ENCODE results near the gene ZNF317. TPM values are rescaled to one million over a fixed set of nuclear protein-coding genes. Genes with fewer than 3 reads are reported as not detected.
"Not testable (repeated sequence)": the region's sequence is repeated elsewhere in the genome, so short reads cannot be mapped to it uniquely, and the experiment has no call there.

The ZNF317 gene
- total RNA-seq, 1 donor from 2014 or later = 13.0 TPM

DNA sequence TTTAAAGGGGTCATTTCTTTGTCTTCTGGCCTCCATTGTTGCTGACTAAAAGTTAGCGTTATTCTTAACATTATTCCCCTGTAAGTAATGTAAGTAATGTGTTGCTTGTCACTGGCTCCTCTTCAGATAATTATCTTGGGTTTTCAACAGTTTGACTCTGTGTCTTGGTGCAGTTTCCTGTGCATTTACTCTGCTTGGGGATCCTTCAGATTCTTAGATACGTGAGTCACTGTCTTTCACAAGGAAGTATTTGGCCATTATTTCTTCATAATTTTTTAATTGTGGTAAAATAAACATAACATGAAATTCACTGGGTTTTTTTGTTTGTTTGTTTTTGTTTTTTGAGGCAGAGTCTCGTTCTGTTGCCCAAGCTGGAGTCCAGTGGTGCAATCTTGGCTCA lies 25.1 kb downstream of the ZNF317 start:
- no peak for ATAC-seq
- DNase-seq = no peak
- intact Hi-C loops (cut with micrococcal nuclease) = no loop called here

DNA sequence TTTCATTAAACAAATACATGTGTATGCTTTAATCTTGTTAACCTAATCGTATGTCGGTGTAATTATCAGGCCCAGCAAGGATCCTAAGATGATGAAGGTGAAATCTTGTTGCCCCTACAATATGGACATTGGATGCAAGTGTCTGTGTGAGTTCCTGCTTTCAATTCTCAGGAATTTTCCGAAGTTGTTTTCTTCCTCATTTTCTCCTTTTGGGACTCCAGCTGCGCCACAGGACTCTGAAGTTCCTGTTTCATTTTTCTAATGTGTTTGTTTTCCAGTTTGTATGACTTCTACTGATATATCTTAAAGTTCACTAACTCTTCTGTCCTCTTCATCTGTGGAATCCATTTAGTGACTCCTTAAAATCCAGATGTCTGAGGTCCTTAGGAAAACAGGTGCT lies 26.6 kb downstream of the ZNF317 start:
- no peak for ATAC-seq
- intact Hi-C loops (cut with micrococcal nuclease) = no loop called here
- no peak for DNase-seq

DNA sequence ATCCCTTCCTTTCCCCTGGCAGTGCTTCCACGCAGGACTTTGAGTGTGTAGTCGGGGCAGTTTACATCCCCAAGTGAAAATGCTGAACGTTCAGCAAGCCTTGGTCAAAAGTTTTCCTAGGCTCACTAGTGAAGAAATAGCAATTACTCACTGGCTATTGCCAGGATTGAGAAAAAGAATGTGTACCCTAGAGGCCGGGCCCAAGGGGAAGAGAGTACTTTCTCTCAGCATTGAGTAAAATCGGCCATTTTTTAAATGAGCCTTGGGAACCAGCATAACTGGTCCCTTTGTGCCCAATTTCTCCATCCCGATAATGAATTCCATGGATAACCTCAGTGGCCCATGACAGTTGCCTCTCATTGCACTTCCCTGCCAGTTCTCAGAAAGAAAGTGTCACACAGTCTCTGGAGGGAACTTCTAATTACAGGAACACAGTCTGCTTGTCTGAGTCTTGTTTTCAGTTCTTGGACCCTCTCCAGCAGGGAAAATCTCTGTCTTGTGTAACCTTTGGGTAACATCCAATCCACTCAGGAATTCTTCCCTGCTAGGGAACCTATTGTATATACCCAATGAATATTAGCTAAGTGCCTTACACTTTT lies 31.3 kb downstream of the ZNF317 start:
- intact Hi-C loops (cut with micrococcal nuclease) = no loop called here
- DNase-seq (no peak), ATAC-seq (no peak)

DNA sequence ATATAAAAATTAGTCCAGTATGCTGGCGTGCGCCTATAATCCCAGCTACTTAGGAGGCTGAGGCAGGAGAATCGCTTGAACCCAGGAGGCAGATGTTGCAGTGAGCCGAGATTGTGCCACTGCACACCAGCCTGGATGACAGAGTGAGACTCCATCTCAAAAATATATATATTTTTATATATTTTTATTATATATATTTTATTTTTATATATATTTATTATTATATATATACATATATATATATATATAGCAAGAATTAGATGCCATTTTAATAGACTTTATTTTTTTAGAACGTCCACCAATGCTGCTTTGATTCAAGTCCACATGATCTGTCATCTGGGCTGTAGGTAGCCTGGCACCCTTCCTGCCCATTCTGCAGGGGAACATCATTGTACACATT lies 35.1 kb downstream of the ZNF317 start:
- ATAC-seq (no peak), DNase-seq (no peak)
- intact Hi-C loops (cut with micrococcal nuclease) = no loop called here

DNA sequence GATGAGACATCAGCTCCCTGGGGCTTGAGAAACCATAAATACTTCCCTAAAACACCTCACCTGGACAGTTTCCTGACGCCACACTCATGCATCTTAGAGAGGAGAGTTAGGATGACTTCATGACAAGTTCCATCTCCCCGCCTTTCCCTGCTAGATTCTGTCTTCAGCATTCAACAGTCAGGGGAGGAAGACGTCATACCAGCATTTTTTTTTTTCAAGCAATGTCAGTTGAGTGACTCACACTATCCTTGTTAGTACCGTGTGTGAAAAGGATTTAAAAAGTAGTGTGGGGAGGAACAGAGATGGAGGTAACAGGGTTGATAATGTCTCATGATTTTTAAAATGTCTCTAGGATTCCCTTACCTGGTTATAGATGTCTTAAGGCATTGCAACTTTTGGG lies 38.7 kb downstream of the ZNF317 start, which contains the start of gene OR7D2:
TSS of gene OR7D2 (plus strand) at position 79 of the 400 bp plus-strand sequence. CDS start 6,803 bp downstream, outside the sequence.
- intact Hi-C loops (cut with micrococcal nuclease) = no loop called here
- DNase-seq (no peak), ATAC-seq (no peak)

DNA sequence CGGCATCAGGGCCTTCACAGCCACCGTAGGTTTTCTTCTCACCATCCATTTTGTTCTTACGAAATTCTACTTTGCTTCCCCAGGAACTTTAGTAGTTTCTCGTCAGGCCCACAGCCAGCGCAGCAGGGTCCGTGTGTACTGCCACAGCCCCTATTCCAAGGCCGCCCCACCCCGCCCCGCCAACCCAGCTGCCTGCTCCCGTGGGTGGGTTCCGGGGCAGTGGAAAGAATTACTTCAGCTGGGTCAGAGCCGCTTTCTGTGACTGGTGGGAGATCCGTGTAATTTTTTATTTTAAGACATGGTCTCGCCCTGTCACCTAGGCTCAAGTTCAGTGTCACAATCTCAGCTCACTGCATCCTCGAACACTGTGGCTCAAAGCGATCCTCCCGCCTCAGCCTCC lies 42.8 kb downstream of the ZNF317 start:
- ATAC-seq (no peak), DNase-seq (no peak)
- intact Hi-C loops (cut with micrococcal nuclease) = no loop called here

DNA sequence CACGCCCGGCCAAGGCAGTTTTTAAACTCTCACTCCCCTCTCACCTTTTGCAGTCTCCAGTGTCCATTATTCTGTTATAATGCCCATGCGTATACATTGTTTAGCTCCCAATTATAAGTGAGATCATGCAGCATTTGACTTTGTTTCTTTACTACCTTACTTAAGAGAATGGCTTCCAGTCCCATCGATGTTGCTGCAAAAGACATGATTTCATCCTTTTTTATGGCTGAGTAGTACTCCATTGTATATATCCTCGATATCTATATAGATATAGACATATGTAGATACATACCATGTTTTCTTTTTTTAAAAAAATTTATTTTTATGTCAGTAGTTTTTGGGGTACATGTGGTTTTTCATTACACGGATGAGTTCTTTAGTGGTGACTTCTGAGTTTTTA lies 47.0 kb downstream of the ZNF317 start:
- DNase-seq (no peak), ATAC-seq (no peak)
- intact Hi-C loops (cut with micrococcal nuclease) = no loop called here

DNA sequence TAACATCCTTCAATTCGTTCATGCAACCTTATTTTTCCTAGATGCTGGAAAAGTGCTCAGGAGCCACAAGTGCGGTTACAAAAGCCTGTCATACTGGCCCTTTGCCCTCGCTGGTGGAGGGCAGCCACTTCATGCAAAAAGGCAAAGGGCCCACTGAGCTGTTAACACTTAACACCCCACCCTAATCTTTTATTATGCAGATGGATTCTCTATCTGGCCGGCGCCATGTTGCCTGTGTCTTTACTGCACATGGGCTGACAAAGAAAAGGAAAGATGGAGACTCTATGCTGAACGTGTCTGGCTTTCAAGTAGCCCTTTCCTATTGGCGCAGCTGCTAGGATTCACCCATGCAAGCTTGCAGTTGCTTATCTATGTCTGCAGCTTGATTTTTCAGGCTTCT lies 49.3 kb downstream of the ZNF317 start:
- no peak for ATAC-seq
- DNase-seq = no peak
- intact Hi-C loops (cut with micrococcal nuclease) = no loop called here

DNA sequence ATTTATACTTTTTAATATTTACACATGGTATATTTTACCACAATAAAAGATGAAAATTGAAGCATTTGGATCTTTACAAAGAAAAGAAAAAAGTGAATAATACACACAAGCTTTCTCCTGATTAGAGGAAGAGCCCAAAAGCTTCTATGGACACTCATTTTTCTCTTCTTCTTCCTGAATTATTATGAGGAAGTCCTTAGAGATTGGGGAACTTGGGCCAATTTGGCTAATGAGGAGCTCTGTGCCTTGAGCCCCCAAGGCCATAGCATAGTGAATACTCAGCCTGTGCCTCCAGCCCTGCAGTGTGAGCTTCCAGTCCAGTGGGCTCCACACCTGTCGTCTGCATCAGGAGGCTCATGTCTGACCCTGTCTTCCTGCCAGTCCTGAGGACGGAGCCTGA lies 57.8 kb downstream of the ZNF317 start:
- DNase-seq; ATAC-seq; intact Hi-C loops (cut with micrococcal nuclease): not testable (repeated sequence)

DNA sequence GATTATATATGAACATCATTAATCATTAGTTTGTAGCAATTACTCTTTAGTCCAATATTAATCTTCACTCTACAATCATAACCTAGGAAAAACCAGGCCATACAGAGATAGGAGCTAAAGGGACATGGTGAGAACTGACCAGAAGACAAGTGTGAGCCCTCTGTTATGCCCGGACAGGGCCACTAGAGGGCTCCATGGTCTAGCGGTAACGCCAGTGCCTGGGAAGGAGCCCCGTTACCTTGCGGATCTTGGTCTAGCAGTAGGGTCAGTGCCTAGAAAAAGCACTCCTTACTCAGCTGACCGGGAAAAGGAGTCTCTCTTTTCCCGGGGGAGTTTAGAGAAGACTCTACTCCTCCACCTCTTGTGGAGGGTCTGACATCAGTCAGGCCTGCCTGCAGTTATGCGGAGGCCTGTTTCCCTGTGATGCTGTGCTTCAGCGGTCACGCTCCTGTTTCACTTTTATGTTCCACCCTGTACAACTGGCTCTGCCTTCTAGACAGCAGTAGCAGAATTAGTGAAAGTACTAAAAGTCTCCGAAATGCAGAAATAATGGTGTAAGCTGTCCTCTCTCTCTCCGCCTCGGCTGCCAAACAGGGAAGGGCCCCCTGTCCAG lies 65.4 kb downstream of the ZNF317 start:
- DNase-seq (peak; percentile 79), ATAC-seq (peak; percentile 74)
- intact Hi-C loops (cut with micrococcal nuclease) = no loop called here

Other genes starting within 250 kb of the ZNF317 start
- 0.94 TPM for gene MUC16, start 130.0 kb upstream of the ZNF317 start, total RNA-seq
- not detected for gene OR1M1, start 53.3 kb upstream of the ZNF317 start, total RNA-seq
- gene OR7G2, start 32.9 kb upstream of the ZNF317 start, total RNA-seq = not detected
- gene OR7G1, start 24.6 kb upstream of the ZNF317 start, total RNA-seq = not detected
- not detected for gene OR7G3, start 13.4 kb upstream of the ZNF317 start, total RNA-seq
- gene OR7D2, start 38.6 kb downstream of the ZNF317 start, total RNA-seq = 0.07 TPM
- not detected for gene OR7D4, start 79.2 kb downstream of the ZNF317 start, total RNA-seq
- not detected for gene OR7E24, start 110.5 kb downstream of the ZNF317 start, total RNA-seq
- gene ZNF699, start 169.4 kb downstream of the ZNF317 start, total RNA-seq = 2.7 TPM
- gene ZNF559, start 183.8 kb downstream of the ZNF317 start, total RNA-seq = 17.4 TPM
- 3.8 TPM for gene ZNF177, start 222.6 kb downstream of the ZNF317 start, total RNA-seq

All from left ventricle myocardium superior (tissue), 1 donor.